GM12872 (cell line): ENCODE data around the gene TDRD9.

Experiments used
- CTCF ChIP-seq: IDR thresholded peaks from 3 replicates; pipeline ENCODE4 v1.5.1; 2011; ENCODE audit warnings: low read depth, mild to moderate bottlenecking, low read length, moderate library complexity; ENCODE audit not compliant: insufficient read depth

Gene TDRD9

GRCh38 chr14:104086661-104087461 is 158.6 kb downstream of the TDRD9 start:
- TF ChIP-seq CTCF, result no peak

- TF ChIP-seq CTCF, result no peak
These were observed 159.2 kb downstream of the TDRD9 start for GRCh38 chr14:104087505-104087904.

GRCh38 chr14:104087981-104088850 is 160.0 kb downstream of the TDRD9 start:
- no peak for TF ChIP-seq CTCF

- TF ChIP-seq CTCF, result no peak
These were observed 162.0 kb downstream of the TDRD9 start for GRCh38 chr14:104090071-104090748.

GRCh38 chr14:104091061-104091926 is 163.0 kb downstream of the TDRD9 start:
- TF ChIP-seq CTCF, result no peak

- no peak for TF ChIP-seq CTCF
These were observed 163.9 kb downstream of the TDRD9 start for GRCh38 chr14:104091927-104092771.
